Keratinocyte (primary cell): ENCODE results near the gene MCM5. TPM values are rescaled to one million over a fixed set of nuclear protein-coding genes. Genes with fewer than 3 reads are reported as not detected.
"Not testable (repeated sequence)": the region's sequence is repeated elsewhere in the genome, so short reads cannot be mapped to it uniquely, and the experiment has no call there.

ENCODE experiments used
- DNase-seq: peaks from one replicate; pipeline ENCODE4 v3.0.0-alpha.2; 2011; ENCODE audit warnings: low read depth, missing footprints, low spot score
- FAIRE-seq: peaks from 2 replicates; lab custom pipeline; 2011; peaks lifted over from hg19 to GRCh38; lab: Jason Lieb, UNC
- H2AFZ ChIP-seq: 2 replicates; pipeline ENCODE4 v1.6.0; 2012; ENCODE audit warnings: low read length, control low read depth, inconsistent platforms; ENCODE audit not compliant: control insufficient read depth
- H3K27ac ChIP-seq: 2 replicates; pipeline ENCODE4 v1.5.1; 2011; ENCODE audit warnings: low read length; ENCODE audit not compliant: control insufficient read depth, insufficient read depth
- H3K27me3 ChIP-seq: 3 replicates; pipeline ENCODE4 v1.6.0; 2011; ENCODE audit warnings: low read length; ENCODE audit not compliant: control insufficient read depth, insufficient read depth; ENCODE audit errors: extremely low read depth
- H3K36me3 ChIP-seq, 2 experiments: 2 replicates in 1 of 2; 3 replicates in 1 of 2; pipeline ENCODE4 v1.5.1; 2011; ENCODE audit warnings: low read length in 2 of 2, mild to moderate bottlenecking in 1 of 2; ENCODE audit not compliant: control insufficient read depth in 2 of 2, insufficient read depth in 2 of 2; ENCODE audit errors: extremely low read depth in 1 of 2
- H3K4me1 ChIP-seq: 3 replicates; pipeline ENCODE4 v1.5.1; 2011; ENCODE audit warnings: low read length; ENCODE audit not compliant: control insufficient read depth, insufficient read depth; ENCODE audit errors: extremely low read depth
- H3K4me2 ChIP-seq: 3 replicates; pipeline ENCODE4 v1.6.0; 2011; ENCODE audit warnings: low read depth, low read length; ENCODE audit not compliant: control insufficient read depth, insufficient read depth; ENCODE audit errors: extremely low read depth
- H3K4me3 ChIP-seq, 3 experiments: fragments of 200-600 bp in 1 of 3; sonication (generic) in 1 of 3; 2 replicates in 2 of 3; 3 replicates in 1 of 3; pipeline ENCODE4 v1.5.1; 2011 to 2016; ENCODE audit warnings: low read length in 3 of 3, mild to moderate bottlenecking in 3 of 3, control low read depth in 2 of 3, inconsistent platforms in 1 of 3, low read depth in 1 of 3, mixed read lengths in 1 of 3, mixed run types in 1 of 3, moderate library complexity in 1 of 3; ENCODE audit not compliant: control insufficient read depth in 2 of 3, insufficient read depth in 2 of 3; ENCODE audit errors: extremely low read depth in 1 of 3
- H3K79me2 ChIP-seq: 2 replicates; pipeline ENCODE4 v1.6.0; 2012; ENCODE audit warnings: low read length; ENCODE audit not compliant: control insufficient read depth, insufficient read depth
- H3K9ac ChIP-seq: 3 replicates; pipeline ENCODE4 v1.6.0; 2011; ENCODE audit warnings: low read length; ENCODE audit not compliant: control insufficient read depth, insufficient read depth; ENCODE audit errors: extremely low read depth
- H3K9me1 ChIP-seq: 3 replicates; pipeline ENCODE4 v1.6.0; 2011; ENCODE audit warnings: low read length; ENCODE audit not compliant: control insufficient read depth, insufficient read depth; ENCODE audit errors: extremely low read depth
- H3K9me3 ChIP-seq: 2 replicates; pipeline ENCODE4 v1.5.1; 2012; ENCODE audit warnings: low read depth, low read length; ENCODE audit not compliant: control insufficient read depth
- H4K20me1 ChIP-seq: 3 replicates; pipeline ENCODE4 v1.6.0; 2011; ENCODE audit warnings: low read length; ENCODE audit not compliant: control insufficient read depth, insufficient read depth; ENCODE audit errors: extremely low read depth
- CTCF ChIP-seq, 3 experiments: IDR thresholded peaks in 1 of 3; conservative IDR thresholded peaks in 1 of 3; optimal IDR thresholded peaks in 1 of 3; 2 replicates in 2 of 3; 3 replicates in 1 of 3; pipeline versions ENCODE3 to v1.5.1; 2011; ENCODE audit warnings: low read length in 3 of 3, mild to moderate bottlenecking in 3 of 3, moderate library complexity in 2 of 3, control low read depth in 1 of 3, inconsistent platforms in 1 of 3; ENCODE audit not compliant: insufficient read depth in 2 of 3; ENCODE audit errors: extremely low read depth in 1 of 3
- EZH2 ChIP-seq: IDR thresholded peaks from one replicate; pipeline ENCODE4 v1.6.1; 2012; ENCODE audit warnings: inconsistent platforms, mild to moderate bottlenecking, low read length, moderate library complexity
- dilution Hi-C: fragments of 300-500 bp; cut with MboI; formaldehyde crosslinking; loops from one replicate; pipeline ENCODE4 v1.7.0; 2020; ENCODE audit warnings: low sequenced_read_pairs; ENCODE audit not compliant: extremely low pct_ligation_motif_present
- polyA plus RNA-seq, 5 experiments: library from polyadenylated mRNA; depleted of rRNA in 3 of 5; stranded (reverse) in 3 of 5; stranded (forward) in 1 of 5; unstranded in 1 of 5; fragments of >200 nt; gene quantifications; 1 replicate in 1 of 5; 2 replicates in 3 of 5; 3 replicates in 1 of 5; pipeline versions ENCODE4 v1.2.1 to v1.2.3, GENCODE V29; 2011 to 2012; ENCODE audit warnings: missing spikeins in 2 of 5, low read depth in 1 of 5, low replicate concordance in 1 of 5

MCM5 gene
- polyA plus RNA-seq, 1 donor (not counting 4 experiments of a cell fraction or from before 2014, with no cell fraction given) = 24.4 TPM

DNA sequence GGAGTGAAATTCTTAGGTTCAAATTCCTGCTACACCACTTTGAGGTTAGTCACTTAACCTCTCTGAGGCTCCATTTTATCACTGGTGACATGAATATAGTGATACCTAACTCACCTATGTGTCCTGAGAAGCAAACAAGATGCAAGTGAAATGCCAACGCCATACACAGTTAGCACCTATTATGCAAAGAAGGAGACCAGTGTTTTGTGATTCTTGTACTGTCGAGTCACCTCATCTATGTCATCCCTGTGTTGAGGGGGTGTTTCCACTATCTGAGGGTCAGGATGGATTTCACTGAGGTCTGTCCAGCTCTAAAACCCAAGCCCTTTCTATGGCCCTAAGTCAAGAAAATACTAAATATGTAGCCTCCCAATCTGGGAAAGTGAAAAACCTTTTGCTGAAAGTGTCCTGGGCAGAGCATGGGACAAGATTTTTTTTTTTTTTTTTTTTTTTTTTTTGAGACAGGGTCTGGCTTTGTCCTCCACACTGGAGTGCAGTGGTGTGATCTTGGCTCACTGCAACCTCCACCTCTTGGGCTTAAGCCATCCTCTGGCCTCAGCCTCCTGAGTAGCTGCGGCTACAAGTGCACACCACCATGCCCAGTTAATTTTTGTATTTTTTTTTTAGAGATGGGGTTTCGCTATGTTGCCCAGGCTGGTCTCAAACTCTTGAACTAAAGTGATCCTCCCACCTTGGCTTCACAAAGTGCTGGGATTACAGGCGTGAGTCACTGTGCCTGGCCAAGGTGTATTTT lies 5.0 kb upstream of the MCM5 start:
- FAIRE-seq (no peak), DNase-seq (no peak)
- Histone ChIP-seq H2AFZ (no peak overlapping the region), H3K27me3 (no peaks in the 10 kb centered on the region), H3K4me3 (no peak overlapping the region), H3K36me3 (peaks cover 0 to 9% of the 10 kb centered on the region in 2 experiments), H3K9ac (no peak overlapping the region), H3K79me2 (no peaks in the 10 kb centered on the region), H3K9me3 (no peaks in the 10 kb centered on the region), H3K27ac (no peak overlapping the region), H3K4me2 (no peak overlapping the region), H3K9me1 (no peaks in the 10 kb centered on the region), H4K20me1 (no peaks in the 10 kb centered on the region), H3K4me1 (peaks cover 3% of the 10 kb centered on the region)
- no peak for TF ChIP-seq CTCF (optimal IDR thresholded peaks at IDR 0.05 in 1 of 3, IDR thresholded peaks at IDR 0.05 in 1 of 3, conservative IDR thresholded peaks at IDR 0.05 in 1 of 3; ENCODE audit: extremely low read depth in 1 of 3, insufficient read depth in 2 of 3, low read length in 3 of 3)
- no peak for TF ChIP-seq EZH2
- dilution Hi-C loops = no loop called here

GRCh38 chr22:35396622-35397021 lies 3.3 kb upstream of the MCM5 start:
- H2AFZ ChIP-seq, H3K9ac ChIP-seq, H3K27ac ChIP-seq, H3K27me3 ChIP-seq, DNase-seq, H3K9me1 ChIP-seq, H3K36me3 ChIP-seq, FAIRE-seq, H3K9me3 ChIP-seq, dilution Hi-C loops, H3K79me2 ChIP-seq, H3K4me2 ChIP-seq, H4K20me1 ChIP-seq, H3K4me3 ChIP-seq: not testable (repeated sequence)
- peaks cover 14% of the 10 kb centered on the region for H3K4me1 ChIP-seq
